AG08395 (cell line): ENCODE results near the gene LSR.

Experiments used
- DNase-seq: peaks from one replicate; pipeline ENCODE4 v3.0.0; 2012; ENCODE audit warnings: mixed read lengths, low spot score

The LSR gene

GRCh38 chr19:35303357-35303915 is 54.6 kb downstream of the LSR start:
- DNase-seq, result no peak

- no peak for DNase-seq
Measured at GRCh38 chr19:35304036-35304435, 55.2 kb downstream of the LSR start.

GRCh38 chr19:35305181-35305580 is 56.4 kb downstream of the LSR start:
- DNase-seq, result no peak

- no peak for DNase-seq
Measured at GRCh38 chr19:35306473-35307246, 57.9 kb downstream of the LSR start.

GRCh38 chr19:35307931-35308330 is 59.1 kb downstream of the LSR start:
- DNase-seq, result no peak

- no peak for DNase-seq
Measured at GRCh38 chr19:35308910-35309309, 60.1 kb downstream of the LSR start.

- no peak for DNase-seq
Measured at GRCh38 chr19:35309481-35310279, 60.9 kb downstream of the LSR start.

- DNase-seq, result no peak
Measured at GRCh38 chr19:35310331-35310730, 61.5 kb downstream of the LSR start.

- DNase-seq, result no peak
Measured at GRCh38 chr19:35310811-35311465, 62.1 kb downstream of the LSR start.

- DNase-seq, result no peak
Measured at GRCh38 chr19:35311901-35312665, 63.3 kb downstream of the LSR start.

GRCh38 chr19:35313587-35313986 is 64.8 kb downstream of the LSR start:
- no peak for DNase-seq

- DNase-seq, result no peak
Measured at GRCh38 chr19:35314031-35314430, 65.2 kb downstream of the LSR start.

- no peak for DNase-seq
Measured at GRCh38 chr19:35314858-35315470, 66.2 kb downstream of the LSR start.

GRCh38 chr19:35315883-35316282 is 67.1 kb downstream of the LSR start:
- DNase-seq, result no peak

- DNase-seq, result no peak
Measured at GRCh38 chr19:35316560-35316959, 67.8 kb downstream of the LSR start.
